T-helper 1 cell treated with Interleukin-12 subunit alpha and Interleukin-12 subunit beta and Interleukin-4 antibody, amounts not matched to agents 30 μg/mL and 1 μg/mL, for 36 hours (primary cell): ENCODE data around the gene MYO9A.

Experiments
- H3K27ac Mint-ChIP-seq: one replicate; pipeline ENCODE4 v1.8.0; 2021; ENCODE audit warnings: mild to moderate bottlenecking, mixed read lengths
- H3K27me3 Mint-ChIP-seq: one replicate; pipeline ENCODE4 v1.8.0; 2021; ENCODE audit warnings: low read depth, mixed read lengths
- H3K36me3 Mint-ChIP-seq: one replicate; pipeline ENCODE4 v1.8.0; 2021; ENCODE audit warnings: low read depth, mixed read lengths
- H3K4me1 Mint-ChIP-seq: one replicate; pipeline ENCODE4 v1.8.0; 2021; ENCODE audit warnings: low read depth, mixed read lengths
- H3K4me3 Mint-ChIP-seq: one replicate; pipeline ENCODE4 v1.8.0; 2021; ENCODE audit warnings: mild to moderate bottlenecking, moderate library complexity, mixed read lengths
- H3K9me3 Mint-ChIP-seq: one replicate; pipeline ENCODE4 v1.8.0; 2021; ENCODE audit warnings: mixed read lengths

The MYO9A gene, protein sequence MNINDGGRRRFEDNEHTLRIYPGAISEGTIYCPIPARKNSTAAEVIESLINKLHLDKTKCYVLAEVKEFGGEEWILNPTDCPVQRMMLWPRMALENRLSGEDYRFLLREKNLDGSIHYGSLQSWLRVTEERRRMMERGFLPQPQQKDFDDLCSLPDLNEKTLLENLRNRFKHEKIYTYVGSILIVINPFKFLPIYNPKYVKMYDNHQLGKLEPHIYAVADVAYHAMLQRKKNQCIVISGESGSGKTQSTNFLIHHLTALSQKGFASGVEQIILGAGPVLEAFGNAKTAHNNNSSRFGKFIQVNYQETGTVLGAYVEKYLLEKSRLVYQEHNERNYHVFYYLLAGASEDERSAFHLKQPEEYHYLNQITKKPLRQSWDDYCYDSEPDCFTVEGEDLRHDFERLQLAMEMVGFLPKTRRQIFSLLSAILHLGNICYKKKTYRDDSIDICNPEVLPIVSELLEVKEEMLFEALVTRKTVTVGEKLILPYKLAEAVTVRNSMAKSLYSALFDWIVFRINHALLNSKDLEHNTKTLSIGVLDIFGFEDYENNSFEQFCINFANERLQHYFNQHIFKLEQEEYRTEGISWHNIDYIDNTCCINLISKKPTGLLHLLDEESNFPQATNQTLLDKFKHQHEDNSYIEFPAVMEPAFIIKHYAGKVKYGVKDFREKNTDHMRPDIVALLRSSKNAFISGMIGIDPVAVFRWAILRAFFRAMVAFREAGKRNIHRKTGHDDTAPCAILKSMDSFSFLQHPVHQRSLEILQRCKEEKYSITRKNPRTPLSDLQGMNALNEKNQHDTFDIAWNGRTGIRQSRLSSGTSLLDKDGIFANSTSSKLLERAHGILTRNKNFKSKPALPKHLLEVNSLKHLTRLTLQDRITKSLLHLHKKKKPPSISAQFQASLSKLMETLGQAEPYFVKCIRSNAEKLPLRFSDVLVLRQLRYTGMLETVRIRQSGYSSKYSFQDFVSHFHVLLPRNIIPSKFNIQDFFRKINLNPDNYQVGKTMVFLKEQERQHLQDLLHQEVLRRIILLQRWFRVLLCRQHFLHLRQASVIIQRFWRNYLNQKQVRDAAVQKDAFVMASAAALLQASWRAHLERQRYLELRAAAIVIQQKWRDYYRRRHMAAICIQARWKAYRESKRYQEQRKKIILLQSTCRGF (N-terminal part only)

DNA sequence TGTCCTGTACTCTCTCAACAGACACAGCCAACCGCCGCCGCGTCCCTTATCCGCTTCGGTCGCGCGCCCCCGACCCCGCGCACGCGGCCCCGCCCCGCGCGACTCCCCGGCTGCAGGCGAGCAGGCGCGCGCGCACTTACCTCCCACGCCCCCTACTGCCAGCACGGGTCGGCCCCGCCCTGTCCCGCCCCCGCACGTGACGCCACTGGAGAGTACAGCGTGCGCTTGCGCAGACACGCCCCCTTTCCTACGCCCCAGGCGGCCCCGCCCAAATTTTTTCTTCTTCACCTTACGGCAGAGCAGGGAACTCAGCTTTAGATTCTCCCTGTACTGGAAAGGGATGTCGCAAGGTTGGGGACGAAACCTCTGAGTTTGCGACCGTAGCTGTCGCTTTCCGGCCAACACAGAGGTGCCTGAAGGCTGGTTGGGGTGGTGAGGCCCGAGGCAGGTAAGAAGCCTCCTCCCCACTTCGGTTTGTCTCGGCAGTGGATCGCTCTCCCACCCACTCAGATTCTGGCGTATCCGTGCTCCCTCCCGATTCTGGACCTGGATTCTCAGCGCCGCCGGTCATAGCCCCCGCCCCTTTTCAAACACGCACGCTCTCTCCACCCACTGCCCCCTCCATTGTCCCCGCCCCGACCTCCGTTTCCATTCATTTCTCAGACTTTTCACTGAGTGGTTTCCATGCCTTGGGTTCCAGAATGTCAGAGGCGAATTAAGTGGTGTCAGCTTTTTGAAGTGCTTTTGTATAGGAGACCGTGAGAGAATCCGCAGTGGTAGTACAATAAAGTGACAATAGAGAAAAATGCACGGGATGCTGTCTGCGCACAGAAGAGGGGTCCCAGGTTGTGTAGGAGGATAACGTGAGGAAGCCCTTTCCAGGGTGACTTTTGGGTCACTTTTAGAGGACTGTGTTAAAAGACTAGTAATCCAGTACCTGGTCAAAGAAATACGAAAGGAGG is at the start of gene MYO9A, which contains the start of gene SENP8:
TSS of gene MYO9A (minus strand) at position 134 of the 962 bp plus-strand sequence. CDS start 71,587 bp downstream, outside the sequence.
TSS of gene SENP8 (plus strand) at position 387 of the 962 bp plus-strand sequence. CDS start 21,221 bp downstream, outside the sequence.
- Mint-ChIP-seq H3K4me1 (peaks cover 22% of the 10 kb centered on the region), H3K27me3 (peaks cover 27% of the 10 kb centered on the region), H3K36me3 (no peaks in the 10 kb centered on the region), H3K4me3 (peak within 1 kb of the TSS; percentile 95), H3K27ac (peak within 1 kb of the TSS; percentile 96), H3K9me3 (no peaks in the 10 kb centered on the region)

- Mint-ChIP-seq H3K9me3 (no peaks in the 10 kb centered on the region), H3K4me3 (no peak overlapping the region), H3K27ac (no peak overlapping the region), H3K36me3 (no peaks in the 10 kb centered on the region), H3K27me3 (no peaks in the 10 kb centered on the region), H3K4me1 (peaks cover 13% of the 10 kb centered on the region)
These were observed 49.5 kb upstream of the MYO9A start for GRCh38 chr15:72167445-72167844.

- Mint-ChIP-seq H3K36me3 (no peaks in the 10 kb centered on the region), H3K4me1 (peaks cover 13% of the 10 kb centered on the region), H3K4me3 (no peak overlapping the region), H3K9me3 (no peaks in the 10 kb centered on the region), H3K27me3 (no peaks in the 10 kb centered on the region), H3K27ac (no peak overlapping the region)
These were observed 48.9 kb upstream of the MYO9A start for GRCh38 chr15:72166716-72167417.

DNA sequence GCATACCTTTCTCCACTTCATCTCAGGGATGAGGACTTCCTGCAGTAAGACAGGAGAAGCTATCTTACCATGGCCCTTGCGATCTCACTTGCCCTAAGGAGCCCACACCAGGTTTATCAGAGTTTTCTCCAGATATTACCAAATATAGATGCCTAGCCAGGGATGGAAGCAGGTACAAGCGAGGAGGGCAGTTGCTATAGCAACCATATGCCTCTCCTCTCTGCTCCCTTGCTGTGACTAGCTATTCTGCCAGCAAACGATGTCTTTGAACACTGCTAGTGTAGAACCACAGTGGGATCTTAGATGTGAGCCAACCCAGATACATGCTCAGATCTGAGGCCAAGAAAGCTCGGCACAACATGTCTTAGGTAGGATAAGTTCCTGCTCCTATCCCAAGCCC is 45.8 kb upstream of the MYO9A start:
- Mint-ChIP-seq H3K27me3 (peaks cover 7% of the 10 kb centered on the region), H3K9me3 (no peaks in the 10 kb centered on the region), H3K27ac (no peak overlapping the region), H3K4me1 (peaks cover 8% of the 10 kb centered on the region), H3K4me3 (no peak overlapping the region), H3K36me3 (no peaks in the 10 kb centered on the region)

DNA sequence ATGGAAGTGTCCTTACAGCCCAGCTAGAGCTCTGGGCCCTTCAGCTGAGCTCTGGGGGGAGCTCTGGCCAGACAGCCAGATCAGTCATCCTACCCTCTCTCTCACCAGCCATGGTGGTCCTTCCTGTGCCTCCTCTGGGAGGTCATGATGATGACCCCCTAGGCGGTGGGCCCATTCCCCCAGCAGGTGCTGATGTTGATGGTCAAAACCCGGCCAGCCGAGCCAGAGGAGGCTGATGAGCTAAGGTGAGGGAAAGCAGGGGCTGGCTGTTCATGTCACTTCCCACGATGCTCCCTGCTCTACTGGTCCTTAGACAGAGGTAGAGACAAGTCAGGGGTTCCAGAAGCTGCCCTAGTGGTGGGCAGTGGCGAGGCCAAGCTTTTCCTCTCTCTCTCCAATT is 44.6 kb upstream of the MYO9A start:
- no peak overlapping the region for H3K4me3 Mint-ChIP-seq
- H3K36me3 Mint-ChIP-seq = no peaks in the 10 kb centered on the region
- no peaks in the 10 kb centered on the region for H3K4me1 Mint-ChIP-seq
- no peaks in the 10 kb centered on the region for H3K9me3 Mint-ChIP-seq
- no peak overlapping the region for H3K27ac Mint-ChIP-seq
- peaks cover 7% of the 10 kb centered on the region for H3K27me3 Mint-ChIP-seq

- Mint-ChIP-seq H3K4me3 (no peak overlapping the region), H3K9me3 (no peaks in the 10 kb centered on the region), H3K36me3 (no peaks in the 10 kb centered on the region), H3K27ac (no peak overlapping the region), H3K4me1 (no peaks in the 10 kb centered on the region), H3K27me3 (peaks cover 7% of the 10 kb centered on the region)
These were observed 43.6 kb upstream of the MYO9A start for GRCh38 chr15:72161361-72162132.

- H3K4me1 Mint-ChIP-seq = peaks cover 3% of the 10 kb centered on the region
- peaks cover 7% of the 10 kb centered on the region for H3K27me3 Mint-ChIP-seq
- H3K36me3 Mint-ChIP-seq = no peaks in the 10 kb centered on the region
- no peak overlapping the region for H3K27ac Mint-ChIP-seq
- no peaks in the 10 kb centered on the region for H3K9me3 Mint-ChIP-seq
- no peak overlapping the region for H3K4me3 Mint-ChIP-seq
These were observed 42.8 kb upstream of the MYO9A start for GRCh38 chr15:72160696-72161245.

GRCh38 chr15:72156928-72157327 is 39.0 kb upstream of the MYO9A start:
- Mint-ChIP-seq H3K36me3 (no peaks in the 10 kb centered on the region), H3K9me3 (no peaks in the 10 kb centered on the region), H3K4me1 (peaks cover 5% of the 10 kb centered on the region), H3K27me3 (peaks cover 7% of the 10 kb centered on the region), H3K27ac (no peak overlapping the region), H3K4me3 (no peak overlapping the region)

GRCh38 chr15:72155635-72156616 is 38.0 kb upstream of the MYO9A start:
- Mint-ChIP-seq H3K27ac (no peak overlapping the region), H3K36me3 (no peaks in the 10 kb centered on the region), H3K9me3 (no peaks in the 10 kb centered on the region), H3K27me3 (peaks cover 4% of the 10 kb centered on the region), H3K4me1 (peaks cover 5% of the 10 kb centered on the region), H3K4me3 (peak overlapping the region; percentile 72)

DNA sequence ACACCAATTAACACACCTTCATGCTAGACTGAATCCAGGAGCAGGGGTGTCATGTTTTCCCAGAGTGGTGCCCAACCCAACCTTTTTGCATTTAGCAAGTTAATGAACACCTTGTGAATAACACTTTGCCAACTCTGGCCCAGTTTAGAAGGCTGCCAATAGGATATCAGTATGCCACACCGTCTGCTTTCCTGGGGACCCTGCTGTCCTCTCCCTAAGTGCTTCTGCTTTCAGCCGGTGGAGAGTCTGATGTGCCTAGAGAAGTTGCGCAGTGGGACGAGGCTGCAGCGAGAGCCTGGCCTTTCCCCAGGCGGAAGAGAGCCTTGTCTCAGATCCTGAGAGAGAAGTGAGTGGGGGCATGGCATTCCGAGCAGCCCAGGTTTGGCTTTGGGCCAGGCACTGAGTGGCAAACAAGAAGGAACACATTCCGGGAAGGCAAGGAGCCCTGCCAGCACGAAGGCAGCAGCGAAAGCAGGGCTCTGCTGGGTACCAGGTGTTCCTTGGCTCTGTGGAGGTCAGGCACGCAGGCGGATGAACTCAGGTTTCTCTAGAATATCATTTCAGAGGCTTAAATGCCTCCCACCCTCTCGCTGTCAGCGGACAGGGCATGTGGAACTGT is 37.2 kb upstream of the MYO9A start:
- Mint-ChIP-seq H3K27ac (no peak overlapping the region), H3K27me3 (peaks cover 4% of the 10 kb centered on the region), H3K4me3 (no peak overlapping the region), H3K36me3 (no peaks in the 10 kb centered on the region), H3K4me1 (peaks cover 5% of the 10 kb centered on the region), H3K9me3 (no peaks in the 10 kb centered on the region)

GRCh38 chr15:72154316-72154715 is 36.4 kb upstream of the MYO9A start:
- Mint-ChIP-seq H3K9me3 (no peaks in the 10 kb centered on the region), H3K36me3 (no peaks in the 10 kb centered on the region), H3K4me3 (no peak overlapping the region), H3K27ac (no peak overlapping the region), H3K27me3 (peaks cover 4% of the 10 kb centered on the region), H3K4me1 (peaks cover 5% of the 10 kb centered on the region)
